OCI-LY1 (cell line): ENCODE results near the gene MTMR1.
A peak's percentile ranks its signal among the peaks of the same experiment; 100 is the strongest.

Source experiments
- H2AFZ ChIP-seq: fragments of 200-600 bp; sonication (generic), shearing (Covaris generic); 2 replicates; pipeline ENCODE4 v1.6.0; 2014; ENCODE audit warnings: antibody characterized with exemption, mild to moderate bottlenecking, low read length
- H3F3A ChIP-seq: fragments of 200-600 bp; sonication (generic), shearing (Covaris generic); 2 replicates; pipeline ENCODE4 v1.6.0; 2014; ENCODE audit warnings: mild to moderate bottlenecking, antibody characterized with exemption, low read length, moderate library complexity; ENCODE audit not compliant: insufficient read depth
- H3K27ac ChIP-seq: fragments of 200-600 bp; sonication (generic); 2 replicates; pipeline ENCODE4 v1.5.1; 2014; ENCODE audit warnings: low read length, mixed run types, mild to moderate bottlenecking, low read depth; ENCODE audit not compliant: poor library complexity, severe bottlenecking
- H3K27me3 ChIP-seq: fragments of 200-600 bp; sonication (generic); 2 replicates; pipeline ENCODE4 v1.6.0; 2014; ENCODE audit warnings: antibody characterized with exemption, mild to moderate bottlenecking, low read length, moderate library complexity; ENCODE audit not compliant: insufficient read depth
- H3K36me3 ChIP-seq: fragments of 200-600 bp; sonication (generic); 2 replicates; pipeline ENCODE4 v1.6.1; 2014; ENCODE audit warnings: mild to moderate bottlenecking, antibody characterized with exemption, low read length, moderate library complexity, mixed read lengths; ENCODE audit not compliant: insufficient read depth
- H3K4me1 ChIP-seq: fragments of 200-600 bp; sonication (generic); 2 replicates; pipeline ENCODE4 v1.5.1; 2014; ENCODE audit warnings: mild to moderate bottlenecking, low read length, moderate library complexity; ENCODE audit not compliant: insufficient read depth, severe bottlenecking
- H3K4me2 ChIP-seq: fragments of 200-600 bp; sonication (generic), shearing (Covaris generic); 2 replicates; pipeline ENCODE4 v1.6.1; 2014; ENCODE audit warnings: low read length
- H3K4me3 ChIP-seq: fragments of 200-600 bp; sonication (generic); 2 replicates; pipeline ENCODE4 v1.5.1; 2014; ENCODE audit warnings: low read length, low read depth, mild to moderate bottlenecking, mixed read lengths; ENCODE audit not compliant: poor library complexity, severe bottlenecking
- H3K79me2 ChIP-seq: fragments of 200-600 bp; shearing (Covaris generic); 2 replicates; pipeline ENCODE4 v1.6.1; 2016; ENCODE audit warnings: mixed run types, low read length, mixed read lengths; ENCODE audit not compliant: insufficient read depth
- H3K9ac ChIP-seq: fragments of 200-600 bp; sonication (generic), shearing (Covaris generic); 2 replicates; pipeline ENCODE4 v1.6.1; 2014; ENCODE audit warnings: mild to moderate bottlenecking, low read length, mixed read lengths
- H3K9me2 ChIP-seq: fragments of 200-600 bp; sonication (generic), shearing (Covaris generic); 2 replicates; pipeline ENCODE4 v1.6.1; 2014; ENCODE audit warnings: low read depth, mild to moderate bottlenecking, low read length, mixed read lengths
- H3K9me3 ChIP-seq: fragments of 200-600 bp; shearing (Covaris generic); 2 replicates; pipeline ENCODE4 v1.6.1; 2014; ENCODE audit warnings: low read length, mixed read lengths
- H4K20me1 ChIP-seq: fragments of 200-600 bp; sonication (generic), shearing (Covaris generic); 2 replicates; pipeline ENCODE4 v1.6.0; 2016; ENCODE audit warnings: mild to moderate bottlenecking, low read length; ENCODE audit not compliant: insufficient read depth
- EZH2 ChIP-seq: fragments of 200-600 bp; sonication (generic), shearing (Covaris generic); IDR thresholded peaks from 2 replicates; pipeline ENCODE4 v1.8.0; 2017; ENCODE audit warnings: borderline replicate concordance, mixed run types, mild to moderate bottlenecking, antibody characterized with exemption, low read length, moderate library complexity, mixed read lengths
- TF ChIP-seq, protein P1 (sequence below): fragments of 200-600 bp; sonication (generic), shearing (Covaris generic); IDR thresholded peaks from 2 replicates; pipeline ENCODE4 v1.5.1; 2017; ENCODE audit warnings: mild to moderate bottlenecking, antibody characterized with exemption, low read length, moderate library complexity, mixed read lengths

MTMR1 gene

DNA sequence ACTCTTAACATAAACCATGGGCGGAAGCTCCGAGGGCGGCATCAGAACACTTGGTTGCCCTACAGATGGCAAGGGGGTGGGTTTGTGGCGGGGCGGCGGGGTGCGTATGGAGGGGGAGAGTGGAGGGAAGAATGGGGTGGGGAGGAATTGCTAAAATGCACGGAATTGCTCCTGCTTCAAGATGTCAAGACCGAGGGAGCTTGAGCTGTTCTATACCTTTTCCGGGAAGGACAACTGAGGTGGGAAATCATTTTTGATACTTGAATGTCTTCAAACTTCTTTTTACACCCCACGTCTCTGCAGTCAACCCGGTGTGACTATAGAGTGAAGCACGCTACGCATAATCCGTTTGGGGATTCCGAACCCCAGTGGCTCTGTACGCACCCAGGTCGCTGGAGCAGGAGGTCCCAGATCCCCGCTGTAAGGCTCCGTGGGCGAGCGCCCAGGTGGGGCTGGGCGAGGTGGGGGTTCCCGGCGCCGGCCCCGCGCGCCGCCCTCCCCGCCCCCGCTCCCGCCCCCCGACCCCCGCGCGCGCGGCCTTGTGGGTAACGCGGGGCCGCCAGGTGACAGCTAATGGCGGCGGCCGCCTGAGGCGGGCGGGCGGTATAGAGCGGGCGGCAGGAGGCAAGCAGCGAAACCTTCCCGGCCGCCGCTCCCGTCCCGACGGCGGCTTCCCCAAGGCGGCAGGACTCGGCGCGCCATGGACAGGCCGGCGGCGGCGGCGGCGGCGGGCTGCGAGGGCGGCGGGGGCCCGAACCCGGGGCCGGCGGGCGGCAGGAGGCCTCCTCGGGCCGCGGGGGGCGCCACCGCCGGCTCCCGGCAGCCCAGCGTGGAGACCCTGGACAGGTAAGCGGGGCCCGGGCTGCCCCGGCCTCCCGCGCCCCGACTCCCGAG, at the start of gene MTMR1:
Gene MTMR1, plus strand, starts transcription at position 566 of the 894 bp plus-strand sequence. Its CDS starts 135 bp downstream, at position 701.
- Histone ChIP-seq H3K27me3 (no peaks in the 10 kb centered on the region), H2AFZ (no peak within 1 kb of the TSS), H3K4me3 (peak within 1 kb of the TSS; percentile 84), H3K9me3 (no peaks in the 10 kb centered on the region), H3K9me2 (no peaks in the 10 kb centered on the region), H3K36me3 (no peaks in the 10 kb centered on the region), H3K9ac (peak within 1 kb of the TSS; percentile 95), H4K20me1 (no peaks in the 10 kb centered on the region), H3F3A (no peaks in the 10 kb centered on the region), H3K4me1 (peaks cover 53% of the 10 kb centered on the region), H3K27ac (peak within 1 kb of the TSS; percentile 98), H3K4me2 (peak within 1 kb of the TSS; percentile 94), H3K79me2 (peaks cover 13% of the 10 kb centered on the region)
- no peak for TF ChIP-seq EZH2
- TF ChIP-seq, protein P1, sequence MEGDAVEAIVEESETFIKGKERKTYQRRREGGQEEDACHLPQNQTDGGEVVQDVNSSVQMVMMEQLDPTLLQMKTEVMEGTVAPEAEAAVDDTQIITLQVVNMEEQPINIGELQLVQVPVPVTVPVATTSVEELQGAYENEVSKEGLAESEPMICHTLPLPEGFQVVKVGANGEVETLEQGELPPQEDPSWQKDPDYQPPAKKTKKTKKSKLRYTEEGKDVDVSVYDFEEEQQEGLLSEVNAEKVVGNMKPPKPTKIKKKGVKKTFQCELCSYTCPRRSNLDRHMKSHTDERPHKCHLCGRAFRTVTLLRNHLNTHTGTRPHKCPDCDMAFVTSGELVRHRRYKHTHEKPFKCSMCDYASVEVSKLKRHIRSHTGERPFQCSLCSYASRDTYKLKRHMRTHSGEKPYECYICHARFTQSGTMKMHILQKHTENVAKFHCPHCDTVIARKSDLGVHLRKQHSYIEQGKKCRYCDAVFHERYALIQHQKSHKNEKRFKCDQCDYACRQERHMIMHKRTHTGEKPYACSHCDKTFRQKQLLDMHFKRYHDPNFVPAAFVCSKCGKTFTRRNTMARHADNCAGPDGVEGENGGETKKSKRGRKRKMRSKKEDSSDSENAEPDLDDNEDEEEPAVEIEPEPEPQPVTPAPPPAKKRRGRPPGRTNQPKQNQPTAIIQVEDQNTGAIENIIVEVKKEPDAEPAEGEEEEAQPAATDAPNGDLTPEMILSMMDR = no peak

DNA sequence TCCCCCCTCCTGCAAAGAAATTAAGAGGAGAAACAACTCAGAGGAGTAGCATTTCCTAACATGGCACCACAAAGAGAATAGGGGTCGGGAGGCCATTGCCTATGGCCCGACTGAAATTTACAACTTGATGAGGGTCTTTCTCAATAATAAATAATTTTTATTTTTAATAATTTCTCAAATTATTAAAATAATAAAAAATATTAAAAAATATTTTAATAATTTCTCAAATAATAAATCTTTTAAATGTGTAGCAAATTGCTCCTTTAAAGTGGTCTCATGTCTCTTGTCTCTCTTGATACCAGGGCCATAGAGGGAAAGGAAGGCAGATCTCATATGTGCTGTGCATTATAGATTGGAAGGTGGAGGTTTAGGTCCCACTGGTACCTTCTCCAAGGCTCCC, 49.2 kb upstream of the MTMR1 start:
- no peak overlapping the region for H2AFZ ChIP-seq
- no peaks in the 10 kb centered on the region for H3K27me3 ChIP-seq
- no peak for TF ChIP-seq EZH2
- TF ChIP-seq, protein P1 = no peak
- no peaks in the 10 kb centered on the region for H3F3A ChIP-seq
- no peak overlapping the region for H3K4me2 ChIP-seq
- H3K9me3 ChIP-seq = no peaks in the 10 kb centered on the region
- no peak overlapping the region for H3K9ac ChIP-seq
- H3K9me2 ChIP-seq = no peaks in the 10 kb centered on the region
- no peaks in the 10 kb centered on the region for H3K79me2 ChIP-seq
- no peaks in the 10 kb centered on the region for H3K36me3 ChIP-seq
- H4K20me1 ChIP-seq = no peaks in the 10 kb centered on the region
- no peaks in the 10 kb centered on the region for H3K4me1 ChIP-seq
- H3K4me3 ChIP-seq = no peak overlapping the region
- H3K27ac ChIP-seq = no peak overlapping the region

DNA sequence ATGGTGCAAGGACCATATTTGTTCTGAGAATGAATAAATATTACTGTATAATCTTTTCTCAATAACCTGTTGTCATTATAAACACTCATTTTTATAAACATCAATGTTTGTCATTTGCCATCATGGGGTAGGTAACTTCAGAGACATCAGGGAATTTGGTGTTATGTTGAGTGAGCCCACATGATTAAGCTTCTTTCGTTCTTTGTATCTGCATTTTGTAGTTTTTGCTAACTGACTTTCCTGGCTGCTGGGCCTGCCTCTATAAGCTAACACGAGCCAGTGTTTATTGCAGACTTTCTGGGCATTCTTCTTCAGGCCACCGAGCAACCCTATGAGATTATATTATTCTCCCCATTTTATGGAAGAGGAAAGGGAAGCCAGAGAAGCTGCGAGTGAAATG, 48.8 kb upstream of the MTMR1 start:
- no peaks in the 10 kb centered on the region for H3F3A ChIP-seq
- no peak overlapping the region for H2AFZ ChIP-seq
- no peaks in the 10 kb centered on the region for H3K4me1 ChIP-seq
- H3K36me3 ChIP-seq = no peaks in the 10 kb centered on the region
- no peaks in the 10 kb centered on the region for H4K20me1 ChIP-seq
- H3K9ac ChIP-seq = no peak overlapping the region
- no peak overlapping the region for H3K4me2 ChIP-seq
- H3K9me3 ChIP-seq = no peaks in the 10 kb centered on the region
- TF ChIP-seq EZH2 = no peak
- TF ChIP-seq, protein P1 = no peak
- H3K4me3 ChIP-seq = no peak overlapping the region
- H3K27me3 ChIP-seq = no peaks in the 10 kb centered on the region
- no peaks in the 10 kb centered on the region for H3K9me2 ChIP-seq
- H3K27ac ChIP-seq = no peak overlapping the region
- no peaks in the 10 kb centered on the region for H3K79me2 ChIP-seq
